Measurements from ENCODE around the gene TMEM140. TPM values are rescaled to one million over a fixed set of nuclear protein-coding genes. Genes with fewer than 3 reads are reported as not detected.
A peak's percentile ranks its signal among the peaks of the same experiment; 100 is the strongest.

Gene TMEM140
- total and polyA plus RNA-seq, 2 of the 13 experiments (the other 11 are each of a cell fraction or from before 2014, with no cell fraction given): 9.2 to 21.7 TPM

- TF ChIP-seq, protein P1, sequence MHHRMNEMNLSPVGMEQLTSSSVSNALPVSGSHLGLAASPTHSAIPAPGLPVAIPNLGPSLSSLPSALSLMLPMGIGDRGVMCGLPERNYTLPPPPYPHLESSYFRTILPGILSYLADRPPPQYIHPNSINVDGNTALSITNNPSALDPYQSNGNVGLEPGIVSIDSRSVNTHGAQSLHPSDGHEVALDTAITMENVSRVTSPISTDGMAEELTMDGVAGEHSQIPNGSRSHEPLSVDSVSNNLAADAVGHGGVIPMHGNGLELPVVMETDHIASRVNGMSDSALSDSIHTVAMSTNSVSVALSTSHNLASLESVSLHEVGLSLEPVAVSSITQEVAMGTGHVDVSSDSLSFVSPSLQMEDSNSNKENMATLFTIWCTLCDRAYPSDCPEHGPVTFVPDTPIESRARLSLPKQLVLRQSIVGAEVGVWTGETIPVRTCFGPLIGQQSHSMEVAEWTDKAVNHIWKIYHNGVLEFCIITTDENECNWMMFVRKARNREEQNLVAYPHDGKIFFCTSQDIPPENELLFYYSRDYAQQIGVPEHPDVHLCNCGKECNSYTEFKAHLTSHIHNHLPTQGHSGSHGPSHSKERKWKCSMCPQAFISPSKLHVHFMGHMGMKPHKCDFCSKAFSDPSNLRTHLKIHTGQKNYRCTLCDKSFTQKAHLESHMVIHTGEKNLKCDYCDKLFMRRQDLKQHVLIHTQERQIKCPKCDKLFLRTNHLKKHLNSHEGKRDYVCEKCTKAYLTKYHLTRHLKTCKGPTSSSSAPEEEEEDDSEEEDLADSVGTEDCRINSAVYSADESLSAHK (CRISPR knock-in tag; IDR thresholded peaks at IDR 0.05; ENCODE audit: borderline replicate concordance): no peak
- TF ChIP-seq GMEB2 (CRISPR knock-in tag; IDR thresholded peaks at IDR 0.05; ENCODE audit: low read depth) (no peak), REPIN1 (CRISPR knock-in tag; IDR thresholded peaks at IDR 0.05; ENCODE audit: borderline replicate concordance, low read depth) (peak; percentile 93; the same call in 1 of the 2 replicates), KAT7 (CRISPR knock-in tag; IDR thresholded peaks at IDR 0.05; ENCODE audit: borderline replicate concordance) (peak; percentile 83), MED8 (CRISPR knock-in tag; IDR thresholded peaks at IDR 0.05; ENCODE audit: insufficient replicate concordance) (peak; percentile 88), ZNF878 (CRISPR knock-in tag; IDR thresholded peaks at IDR 0.05) (0 out of 2 replicates have a peak, but pooled peaks have one; percentile 65), ZMYM4 (CRISPR knock-in tag; IDR thresholded peaks at IDR 0.05) (peak; percentile 98), ZBTB8A (CRISPR knock-in tag; IDR thresholded peaks at IDR 0.05; ENCODE audit: borderline replicate concordance, low read depth) (peak; percentile 56), ZSCAN20 (CRISPR knock-in tag; IDR thresholded peaks at IDR 0.05; ENCODE audit: borderline replicate concordance) (peak; percentile 73; the same call in 1 of the 2 replicates), KDM2A (CRISPR knock-in tag; IDR thresholded peaks at IDR 0.05; ENCODE audit: borderline replicate concordance, low read depth) (peak; percentile 94; the same call in 1 of the 2 replicates), NBN (conservative IDR thresholded peaks at IDR 0.05) (no peak), ZNF780A (CRISPR knock-in tag; IDR thresholded peaks at IDR 0.05) (peak; percentile 58; the same call in 1 of the 2 replicates), BHLHE40 (IDR thresholded peaks at IDR 0.05; ENCODE audit: low read length) (no peak)
- TF ChIP-seq, protein P2, sequence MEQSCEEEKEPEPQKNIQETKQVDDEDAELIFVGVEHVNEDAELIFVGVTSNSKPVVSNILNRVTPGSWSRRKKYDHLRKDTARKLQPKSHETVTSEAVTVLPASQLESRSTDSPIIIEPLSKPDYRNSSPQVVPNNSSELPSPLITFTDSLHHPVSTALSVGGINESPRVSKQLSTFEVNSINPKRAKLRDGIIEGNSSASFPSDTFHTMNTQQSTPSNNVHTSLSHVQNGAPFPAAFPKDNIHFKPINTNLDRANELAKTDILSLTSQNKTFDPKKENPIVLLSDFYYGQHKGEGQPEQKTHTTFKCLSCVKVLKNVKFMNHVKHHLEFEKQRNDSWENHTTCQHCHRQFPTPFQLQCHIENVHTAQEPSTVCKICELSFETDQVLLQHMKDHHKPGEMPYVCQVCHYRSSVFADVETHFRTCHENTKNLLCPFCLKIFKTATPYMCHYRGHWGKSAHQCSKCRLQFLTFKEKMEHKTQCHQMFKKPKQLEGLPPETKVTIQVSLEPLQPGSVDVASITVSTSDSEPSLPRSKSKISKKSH (CRISPR knock-in tag; IDR thresholded peaks at IDR 0.05; ENCODE audit: borderline replicate concordance): no peak
- TF ChIP-seq, protein P3, sequence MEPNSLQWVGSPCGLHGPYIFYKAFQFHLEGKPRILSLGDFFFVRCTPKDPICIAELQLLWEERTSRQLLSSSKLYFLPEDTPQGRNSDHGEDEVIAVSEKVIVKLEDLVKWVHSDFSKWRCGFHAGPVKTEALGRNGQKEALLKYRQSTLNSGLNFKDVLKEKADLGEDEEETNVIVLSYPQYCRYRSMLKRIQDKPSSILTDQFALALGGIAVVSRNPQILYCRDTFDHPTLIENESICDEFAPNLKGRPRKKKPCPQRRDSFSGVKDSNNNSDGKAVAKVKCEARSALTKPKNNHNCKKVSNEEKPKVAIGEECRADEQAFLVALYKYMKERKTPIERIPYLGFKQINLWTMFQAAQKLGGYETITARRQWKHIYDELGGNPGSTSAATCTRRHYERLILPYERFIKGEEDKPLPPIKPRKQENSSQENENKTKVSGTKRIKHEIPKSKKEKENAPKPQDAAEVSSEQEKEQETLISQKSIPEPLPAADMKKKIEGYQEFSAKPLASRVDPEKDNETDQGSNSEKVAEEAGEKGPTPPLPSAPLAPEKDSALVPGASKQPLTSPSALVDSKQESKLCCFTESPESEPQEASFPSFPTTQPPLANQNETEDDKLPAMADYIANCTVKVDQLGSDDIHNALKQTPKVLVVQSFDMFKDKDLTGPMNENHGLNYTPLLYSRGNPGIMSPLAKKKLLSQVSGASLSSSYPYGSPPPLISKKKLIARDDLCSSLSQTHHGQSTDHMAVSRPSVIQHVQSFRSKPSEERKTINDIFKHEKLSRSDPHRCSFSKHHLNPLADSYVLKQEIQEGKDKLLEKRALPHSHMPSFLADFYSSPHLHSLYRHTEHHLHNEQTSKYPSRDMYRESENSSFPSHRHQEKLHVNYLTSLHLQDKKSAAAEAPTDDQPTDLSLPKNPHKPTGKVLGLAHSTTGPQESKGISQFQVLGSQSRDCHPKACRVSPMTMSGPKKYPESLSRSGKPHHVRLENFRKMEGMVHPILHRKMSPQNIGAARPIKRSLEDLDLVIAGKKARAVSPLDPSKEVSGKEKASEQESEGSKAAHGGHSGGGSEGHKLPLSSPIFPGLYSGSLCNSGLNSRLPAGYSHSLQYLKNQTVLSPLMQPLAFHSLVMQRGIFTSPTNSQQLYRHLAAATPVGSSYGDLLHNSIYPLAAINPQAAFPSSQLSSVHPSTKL (CRISPR knock-in tag; IDR thresholded peaks at IDR 0.05): peak; percentile 61; the same call in 1 of the 2 replicates
- TF ChIP-seq, protein P4, sequence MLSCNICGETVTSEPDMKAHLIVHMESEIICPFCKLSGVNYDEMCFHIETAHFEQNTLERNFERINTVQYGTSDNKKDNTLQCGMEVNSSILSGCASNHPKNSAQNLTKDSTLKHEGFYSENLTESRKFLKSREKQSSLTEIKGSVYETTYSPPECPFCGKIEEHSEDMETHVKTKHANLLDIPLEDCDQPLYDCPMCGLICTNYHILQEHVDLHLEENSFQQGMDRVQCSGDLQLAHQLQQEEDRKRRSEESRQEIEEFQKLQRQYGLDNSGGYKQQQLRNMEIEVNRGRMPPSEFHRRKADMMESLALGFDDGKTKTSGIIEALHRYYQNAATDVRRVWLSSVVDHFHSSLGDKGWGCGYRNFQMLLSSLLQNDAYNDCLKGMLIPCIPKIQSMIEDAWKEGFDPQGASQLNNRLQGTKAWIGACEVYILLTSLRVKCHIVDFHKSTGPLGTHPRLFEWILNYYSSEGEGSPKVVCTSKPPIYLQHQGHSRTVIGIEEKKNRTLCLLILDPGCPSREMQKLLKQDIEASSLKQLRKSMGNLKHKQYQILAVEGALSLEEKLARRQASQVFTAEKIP (CRISPR knock-in tag; IDR thresholded peaks at IDR 0.05; ENCODE audit: borderline replicate concordance): no peak
These were observed 22.6 kb downstream of the TMEM140 start, which contains the start of gene CYREN (continued) for GRCh38 chr7:135170274-135170997.
